Thymus (tissue), 11 donors: ENCODE measurements around the gene CEP41. TPM values are rescaled to one million over a fixed set of nuclear protein-coding genes. Genes with fewer than 3 reads are reported as not detected.

Experiments used
- DNase-seq, 9 donors: peaks; one replicate each; pipeline ENCODE4 v3.0.0-alpha.2; 2013; ENCODE audit warnings: low spot score in 9 of 9, low read depth in 6 of 9, missing footprints in 1 of 9
- H3K27ac ChIP-seq, 2 donors: one replicate each; pipeline ENCODE4 v1.5.1; 2013; ENCODE audit warnings: control low read depth in 1 of 2, low read depth in 1 of 2, low read length in 1 of 2, mild to moderate bottlenecking in 1 of 2, moderate library complexity in 1 of 2
- H3K27me3 ChIP-seq, 2 donors: one replicate each; pipeline ENCODE4 v1.5.1; 2013; ENCODE audit warnings: low read length in 1 of 2; ENCODE audit not compliant: control insufficient read depth in 2 of 2, insufficient read depth in 1 of 2
- H3K36me3 ChIP-seq, 2 donors: one replicate each; pipeline ENCODE4 v1.5.1; 2013; ENCODE audit warnings: low read length in 1 of 2, mild to moderate bottlenecking in 1 of 2, moderate library complexity in 1 of 2; ENCODE audit not compliant: control insufficient read depth in 2 of 2, insufficient read depth in 2 of 2
- H3K4me1 ChIP-seq, 2 donors: one replicate each; pipeline ENCODE4 v1.5.1; 2013; ENCODE audit warnings: low read length in 2 of 2; ENCODE audit not compliant: control insufficient read depth in 2 of 2, insufficient read depth in 2 of 2
- H3K4me3 ChIP-seq, 2 donors: one replicate each; pipeline ENCODE4 v1.5.1; 2013; ENCODE audit warnings: low read length in 2 of 2, control low read depth in 1 of 2, mild to moderate bottlenecking in 1 of 2
- H3K9me3 ChIP-seq, 2 donors: one replicate each; pipeline ENCODE4 v1.5.1; 2013; ENCODE audit warnings: low read length in 1 of 2, mild to moderate bottlenecking in 1 of 2; ENCODE audit not compliant: control insufficient read depth in 2 of 2, insufficient read depth in 1 of 2
- WGBS: extraction: QIAGEN DNeasy Blood & Tissue Kit; methylation state at CpG from one replicate; pipeline ENCODE4 v1.1.7; 2013; 5-methylcytosine and 5-hydroxymethylcytosine counted together
- polyA plus RNA-seq: library from polyadenylated mRNA; stranded (reverse); fragments of 200-250 nt; gene quantifications from one replicate; pipeline ENCODE4 v1.2.3, GENCODE V29; 2013
- total RNA-seq: library from RNA; stranded (reverse); fragments of 120-200 nt; gene quantifications from one replicate; pipeline ENCODE4 v1.2.4, GENCODE V29; 2013
- donor health status: healthy.

CEP41 gene
- total and polyA plus RNA-seq, 2 donors = 11.2 to 15.7 TPM

DNA sequence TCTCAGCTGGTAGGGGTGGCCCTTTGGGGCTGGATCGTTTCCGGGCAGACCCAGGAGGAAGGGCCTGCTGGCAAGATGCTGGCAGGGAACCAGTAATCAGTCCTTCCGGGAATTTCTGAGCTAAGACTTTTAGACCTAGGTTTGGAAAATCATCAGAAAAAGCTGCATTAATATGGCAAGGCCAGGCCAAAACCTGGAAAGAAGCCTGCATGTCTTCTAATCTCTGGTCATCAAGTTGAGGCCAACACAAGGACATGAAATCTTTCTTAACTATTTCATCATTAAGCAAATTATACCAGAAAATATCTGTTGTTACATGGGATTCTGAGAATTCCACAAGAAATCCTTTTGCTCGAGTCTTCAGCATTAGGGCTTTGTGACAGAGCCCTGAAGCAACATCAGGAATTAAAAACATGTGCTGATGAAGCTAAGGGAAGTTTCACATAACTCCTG, 40.7 kb downstream of the CEP41 start:
- Histone ChIP-seq H3K27ac (no peak overlapping the region), H3K4me3 (no peak overlapping the region), H3K27me3 (no peaks in the 10 kb centered on the region), H3K4me1 (peaks cover 0 to 13% of the 10 kb centered on the region in 2 donors), H3K36me3 (peaks cover 7 to 51% of the 10 kb centered on the region in 2 donors), H3K9me3 (no peaks in the 10 kb centered on the region)
- WGBS = 93% methylated on average over 4 of the region's 4 CpGs
- DNase-seq = no peak

DNA sequence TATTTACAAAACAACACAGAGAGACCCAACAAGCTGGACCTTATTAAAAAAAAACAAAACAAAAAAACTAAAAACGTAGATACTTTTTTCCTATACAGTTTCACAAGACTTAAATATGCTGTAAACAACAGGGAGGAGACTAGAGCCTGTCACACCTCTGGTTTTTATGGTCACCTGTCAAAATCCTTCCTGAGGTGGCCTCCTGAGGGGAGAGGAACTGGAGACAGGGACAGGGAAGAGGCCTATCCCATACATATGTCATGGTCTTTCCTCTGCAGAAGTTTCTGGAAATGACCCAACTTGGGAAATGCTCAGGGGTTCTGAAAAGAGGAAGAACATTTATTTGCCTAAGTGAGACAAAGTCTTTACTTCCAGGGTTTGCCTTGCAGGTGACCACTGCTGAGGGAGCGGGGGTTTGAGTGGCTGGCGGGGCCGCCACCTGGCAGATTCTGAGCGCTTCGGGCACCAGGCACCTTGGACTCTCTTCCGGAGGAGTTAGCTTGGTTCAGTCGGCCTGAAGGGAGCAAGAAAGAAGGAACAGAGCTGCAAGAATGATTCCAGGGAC, 42.2 kb downstream of the CEP41 start:
- Histone ChIP-seq H3K4me1 (peaks cover 12 to 27% of the 10 kb centered on the region in 2 donors), H3K9me3 (no peaks in the 10 kb centered on the region), H3K4me3 (no peak overlapping the region), H3K27ac (no peak overlapping the region), H3K27me3 (no peaks in the 10 kb centered on the region), H3K36me3 (peaks cover 7 to 47% of the 10 kb centered on the region in 2 donors)
- 59% methylated on average over 8 of the region's 8 CpGs for WGBS
- no peak for DNase-seq

DNA sequence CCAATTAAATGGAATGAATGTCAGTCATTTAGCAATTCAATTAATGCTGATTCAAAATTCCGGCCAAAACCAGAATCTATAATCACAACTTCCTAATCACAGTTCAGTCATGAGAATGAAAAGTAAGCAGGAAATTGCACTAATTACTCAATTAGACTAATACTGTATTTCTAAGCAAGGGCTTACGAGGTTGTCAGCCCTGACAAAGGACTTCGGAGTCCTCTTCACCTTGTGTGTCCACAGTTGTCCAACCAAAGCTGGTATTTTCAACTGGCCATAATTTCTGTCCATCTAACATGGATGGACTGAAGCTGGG, 43.1 kb downstream of the CEP41 start:
- 96% methylated on average over 3 of the region's 3 CpGs for WGBS
- DNase-seq = no peak
- peaks cover 7 to 40% of the 10 kb centered on the region in 2 donors for H3K36me3 ChIP-seq
- H3K4me1 ChIP-seq = peaks cover 18 to 35% of the 10 kb centered on the region in 2 donors
- H3K4me3 ChIP-seq = no peak overlapping the region
- H3K27ac ChIP-seq = no peak overlapping the region
- no peaks in the 10 kb centered on the region for H3K27me3 ChIP-seq
- no peaks in the 10 kb centered on the region for H3K9me3 ChIP-seq

DNA sequence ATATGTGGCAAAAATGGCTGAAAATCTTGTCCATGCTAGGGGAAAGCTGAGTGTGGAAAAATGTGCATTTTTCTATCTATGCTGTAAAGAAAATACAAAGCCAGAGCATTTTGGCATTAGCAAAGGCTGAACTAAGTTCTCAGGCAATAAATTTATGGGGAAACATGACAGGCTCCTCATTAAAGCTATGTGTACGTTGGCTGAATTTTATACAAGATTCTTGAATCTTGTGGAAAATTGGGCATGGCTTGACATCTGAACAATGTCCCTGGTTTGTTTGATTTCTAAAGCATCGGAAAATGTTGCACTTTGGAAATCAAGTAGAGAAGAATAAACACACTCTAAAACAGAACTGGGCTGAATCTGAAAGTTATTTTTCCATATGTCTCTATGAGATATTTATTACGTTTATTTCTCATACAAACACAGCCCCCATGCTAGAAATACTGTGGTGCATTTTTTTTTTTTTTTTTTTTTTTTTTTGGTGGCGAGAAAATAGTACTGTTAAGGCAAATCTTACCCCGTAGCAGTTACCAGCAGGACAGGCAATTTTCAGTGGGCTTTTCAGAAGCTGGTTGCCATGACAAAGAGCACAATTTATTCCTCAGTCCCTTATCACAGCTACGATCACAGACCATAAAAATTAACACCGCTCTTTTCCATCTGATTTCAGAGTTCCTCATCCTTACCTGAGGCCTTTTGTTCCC, 43.6 kb downstream of the CEP41 start:
- H3K4me1 ChIP-seq = peaks cover 18 to 35% of the 10 kb centered on the region in 2 donors
- no peak for DNase-seq
- no peak overlapping the region for H3K27ac ChIP-seq
- peaks cover 7 to 35% of the 10 kb centered on the region in 2 donors for H3K36me3 ChIP-seq
- H3K4me3 ChIP-seq = no peak overlapping the region
- no peaks in the 10 kb centered on the region for H3K27me3 ChIP-seq
- no peaks in the 10 kb centered on the region for H3K9me3 ChIP-seq
- 94% methylated on average over 7 of the region's 7 CpGs for WGBS

DNA sequence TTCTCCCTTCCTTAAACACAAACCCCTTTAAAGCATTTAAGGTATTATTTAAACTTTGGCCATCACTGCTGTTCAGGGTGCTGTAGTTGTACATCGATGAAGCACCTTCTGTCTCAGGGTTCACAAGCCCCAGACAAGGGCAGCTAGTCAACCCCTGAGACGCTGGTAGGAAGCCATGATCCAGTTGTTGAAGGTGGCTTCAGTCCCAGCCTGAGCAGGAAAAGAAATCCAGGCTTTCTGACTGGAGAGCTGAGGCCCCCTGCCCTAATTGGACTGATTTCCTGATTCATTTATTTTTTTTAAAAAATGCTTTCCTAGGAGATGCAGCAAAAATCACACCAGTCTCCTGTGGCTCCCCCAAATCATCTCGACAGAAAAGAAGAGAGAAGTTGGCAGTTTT, 44.7 kb downstream of the CEP41 start:
- Histone ChIP-seq H3K27me3 (no peaks in the 10 kb centered on the region), H3K27ac (peak overlapping the region in 1 of 2 donors; percentile 40), H3K36me3 (peaks cover 7 to 26% of the 10 kb centered on the region in 2 donors), H3K4me1 (peaks cover 18 to 35% of the 10 kb centered on the region in 2 donors), H3K4me3 (no peak overlapping the region), H3K9me3 (no peaks in the 10 kb centered on the region)
- 94% methylated on average over 3 of the region's 3 CpGs for WGBS
- DNase-seq = no peak

DNA sequence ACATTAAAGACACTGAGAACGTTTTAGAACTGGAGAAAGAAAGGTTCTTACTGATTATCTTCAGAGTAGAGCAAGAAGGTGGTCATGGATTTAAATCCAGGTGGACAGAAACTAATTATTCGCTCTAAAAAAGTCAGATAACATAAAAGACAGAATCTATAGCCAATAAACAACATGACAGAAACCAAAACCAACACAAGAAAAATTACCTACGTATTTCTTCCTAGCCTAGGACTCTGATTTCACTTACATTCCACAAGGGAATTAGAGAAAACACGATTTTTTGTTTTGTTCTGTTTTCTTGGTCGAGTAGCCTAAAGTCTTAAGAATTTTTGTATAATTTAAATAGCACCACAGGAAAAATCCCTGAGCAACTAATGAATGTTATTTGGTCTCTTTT, 45.4 kb downstream of the CEP41 start:
- no peak for DNase-seq
- H3K4me3 ChIP-seq = no peak overlapping the region
- peak overlapping the region in 1 of 2 donors; percentile 64 for H3K27ac ChIP-seq
- no peaks in the 10 kb centered on the region for H3K27me3 ChIP-seq
- H3K9me3 ChIP-seq = no peaks in the 10 kb centered on the region
- peaks cover 18 to 35% of the 10 kb centered on the region in 2 donors for H3K4me1 ChIP-seq
- peaks cover 7 to 19% of the 10 kb centered on the region in 2 donors for H3K36me3 ChIP-seq
- WGBS = 90% methylated on average over 5 of the region's 5 CpGs

DNA sequence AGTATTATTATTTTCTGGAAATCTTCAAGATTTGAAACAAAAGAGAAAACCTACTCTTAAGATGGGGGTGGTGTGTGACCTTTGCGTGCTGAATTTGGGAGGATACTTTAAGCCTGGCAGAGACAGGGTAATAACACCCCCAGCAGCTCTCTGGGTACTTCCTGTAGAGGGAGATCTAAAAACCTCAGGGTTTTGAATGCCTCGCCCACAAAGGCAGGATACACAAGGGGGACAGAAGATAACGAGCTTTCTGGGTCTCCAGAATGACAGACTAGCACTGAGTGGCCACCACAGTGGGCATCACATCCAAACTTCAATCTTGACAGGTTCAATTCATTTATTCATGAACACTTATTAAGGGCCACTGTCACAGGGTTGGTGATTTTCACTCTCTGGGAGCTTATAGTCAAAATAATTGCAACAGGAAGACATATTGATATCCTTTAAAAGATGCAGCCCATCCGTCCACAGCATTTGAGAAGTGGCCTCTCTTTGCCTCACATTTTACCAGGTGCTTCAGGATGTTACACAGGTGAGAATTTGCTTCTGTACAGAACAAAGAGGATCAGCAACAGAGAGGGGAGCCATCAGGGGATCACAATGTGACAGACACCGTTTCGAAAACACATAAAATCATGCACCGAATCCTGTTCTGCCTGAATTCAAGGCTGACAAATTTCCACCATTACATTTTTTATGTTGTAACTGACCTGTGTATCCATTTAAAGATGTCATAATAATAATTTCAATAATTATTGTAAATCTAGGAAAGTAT, 46.2 kb downstream of the CEP41 start:
- Histone ChIP-seq H3K27me3 (no peaks in the 10 kb centered on the region), H3K27ac (peak overlapping the region; percentile 64 to 72), H3K36me3 (peaks cover 7 to 13% of the 10 kb centered on the region in 2 donors), H3K4me3 (no peak overlapping the region), H3K4me1 (peaks cover 18 to 35% of the 10 kb centered on the region in 2 donors), H3K9me3 (no peaks in the 10 kb centered on the region)
- peak in 5 of 9 donors; percentile 64 to 89 (median 70) for DNase-seq
- 43% methylated on average over 7 of the region's 7 CpGs for WGBS

GRCh38 chr7:130393841-130394411, 46.9 kb downstream of the CEP41 start:
- Histone ChIP-seq H3K36me3 (peaks cover 7 to 8% of the 10 kb centered on the region in 2 donors), H3K27ac (peak overlapping the region; percentile 53 to 64), H3K4me1 (peaks cover 18 to 32% of the 10 kb centered on the region in 2 donors), H3K4me3 (no peak overlapping the region), H3K27me3 (no peaks in the 10 kb centered on the region), H3K9me3 (peaks cover 0 to under 1% of the 10 kb centered on the region in 2 donors)
- WGBS = 35% methylated on average over 10 of the region's 10 CpGs
- peak in 1 of 9 donors; percentile 55 for DNase-seq
